ENCODE results near the gene RBM10. TPM values are rescaled to one million over a fixed set of nuclear protein-coding genes. Genes with fewer than 3 reads are reported as not detected.

The RBM10 gene
- total RNA-seq, 1 donor from 2014 or later: 35.9 TPM

DNA sequence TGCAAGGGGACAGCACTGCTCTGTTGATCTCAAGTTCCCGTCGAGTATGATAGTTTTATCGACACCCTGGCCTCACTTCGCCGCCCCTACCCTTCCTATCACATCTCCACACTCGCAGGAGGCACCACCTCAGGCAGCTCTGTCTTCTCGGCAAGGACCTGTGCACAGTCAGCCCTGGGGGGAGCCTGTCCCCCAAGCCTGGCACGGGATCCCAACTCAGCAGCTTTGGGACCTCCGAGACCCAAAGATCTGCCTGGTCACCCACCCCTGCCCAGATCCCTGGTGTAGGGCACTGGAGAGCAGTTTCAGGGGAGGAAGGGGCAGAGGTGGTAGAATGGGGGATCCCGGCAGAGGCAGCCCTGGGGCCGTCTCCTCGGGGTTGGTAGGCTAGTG, 30.6 kb downstream of the RBM10 start:
- Mint-ChIP-seq H3K4me3 (ENCODE audit: unreplicated experiment) (no peak overlapping the region), H3K4me1 (ENCODE audit: low read depth, unreplicated experiment) (no peaks in the 10 kb centered on the region), H3K36me3 (ENCODE audit: low read depth, unreplicated experiment) (peaks cover 4% of the 10 kb centered on the region), H3K9me3 (ENCODE audit: unreplicated experiment) (no peaks in the 10 kb centered on the region), H3K27ac (ENCODE audit: unreplicated experiment) (no peak overlapping the region), H3K27me3 (ENCODE audit: low read depth, unreplicated experiment) (no peaks in the 10 kb centered on the region)
- no peak overlapping the region for H2AFZ ChIP-seq (ENCODE audit: low read depth, low read length)
- H3K36me3 ChIP-seq (ENCODE audit: insufficient read depth, low read length): peaks cover 4% of the 10 kb centered on the region
- H4K20me1 ChIP-seq (ENCODE audit: insufficient read depth, low read length): peaks cover 8% of the 10 kb centered on the region
- H3K4me2 ChIP-seq (ENCODE audit: low read length): no peak overlapping the region
- TF ChIP-seq, protein P1, sequence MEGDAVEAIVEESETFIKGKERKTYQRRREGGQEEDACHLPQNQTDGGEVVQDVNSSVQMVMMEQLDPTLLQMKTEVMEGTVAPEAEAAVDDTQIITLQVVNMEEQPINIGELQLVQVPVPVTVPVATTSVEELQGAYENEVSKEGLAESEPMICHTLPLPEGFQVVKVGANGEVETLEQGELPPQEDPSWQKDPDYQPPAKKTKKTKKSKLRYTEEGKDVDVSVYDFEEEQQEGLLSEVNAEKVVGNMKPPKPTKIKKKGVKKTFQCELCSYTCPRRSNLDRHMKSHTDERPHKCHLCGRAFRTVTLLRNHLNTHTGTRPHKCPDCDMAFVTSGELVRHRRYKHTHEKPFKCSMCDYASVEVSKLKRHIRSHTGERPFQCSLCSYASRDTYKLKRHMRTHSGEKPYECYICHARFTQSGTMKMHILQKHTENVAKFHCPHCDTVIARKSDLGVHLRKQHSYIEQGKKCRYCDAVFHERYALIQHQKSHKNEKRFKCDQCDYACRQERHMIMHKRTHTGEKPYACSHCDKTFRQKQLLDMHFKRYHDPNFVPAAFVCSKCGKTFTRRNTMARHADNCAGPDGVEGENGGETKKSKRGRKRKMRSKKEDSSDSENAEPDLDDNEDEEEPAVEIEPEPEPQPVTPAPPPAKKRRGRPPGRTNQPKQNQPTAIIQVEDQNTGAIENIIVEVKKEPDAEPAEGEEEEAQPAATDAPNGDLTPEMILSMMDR (IDR thresholded peaks at IDR 0.05; ENCODE audit: insufficient read depth, low read depth, low read length): no peak
- no peak for TF ChIP-seq EZH2 (IDR thresholded peaks at IDR 0.05; ENCODE audit: insufficient read depth, low read length)
- no peaks in the 10 kb centered on the region for H3K9me3 ChIP-seq (ENCODE audit: insufficient read depth, low read depth, low read length)
- H3K79me2 ChIP-seq (ENCODE audit: insufficient read depth, low read length): no peaks in the 10 kb centered on the region
- H3K27me3 ChIP-seq (ENCODE audit: insufficient read depth, low read length): no peaks in the 10 kb centered on the region
- no peak overlapping the region for H3K9ac ChIP-seq (ENCODE audit: low read length)
- H3K4me3 ChIP-seq (ENCODE audit: insufficient read depth, low read depth, low read length): no peak overlapping the region
- FAIRE-seq: no peak
- H3K4me1 ChIP-seq (ENCODE audit: insufficient read depth, low read length): no peaks in the 10 kb centered on the region
- no peak overlapping the region for H3K27ac ChIP-seq (ENCODE audit: low read depth, low read length)
- no peak for DNase-seq (ENCODE audit: low read depth)

- Histone ChIP-seq H3K36me3 (ENCODE audit: insufficient read depth, low read length) (peaks cover 6% of the 10 kb centered on the region), H2AFZ (ENCODE audit: low read depth, low read length) (no peak overlapping the region), H3K4me1 (ENCODE audit: insufficient read depth, low read length) (no peaks in the 10 kb centered on the region), H4K20me1 (ENCODE audit: insufficient read depth, low read length) (peaks cover 8% of the 10 kb centered on the region), H3K4me3 (ENCODE audit: insufficient read depth, low read depth, low read length) (no peak overlapping the region), H3K27me3 (ENCODE audit: insufficient read depth, low read length) (no peaks in the 10 kb centered on the region), H3K9me3 (ENCODE audit: insufficient read depth, low read depth, low read length) (no peaks in the 10 kb centered on the region), H3K79me2 (ENCODE audit: insufficient read depth, low read length) (no peaks in the 10 kb centered on the region), H3K9ac (ENCODE audit: low read length) (no peak overlapping the region), H3K27ac (ENCODE audit: low read depth, low read length) (no peak overlapping the region), H3K4me2 (ENCODE audit: low read length) (no peak overlapping the region)
- Mint-ChIP-seq H3K36me3 (ENCODE audit: low read depth, unreplicated experiment) (peaks cover 4% of the 10 kb centered on the region), H3K4me1 (ENCODE audit: low read depth, unreplicated experiment) (no peaks in the 10 kb centered on the region), H3K27me3 (ENCODE audit: low read depth, unreplicated experiment) (no peaks in the 10 kb centered on the region), H3K27ac (ENCODE audit: unreplicated experiment) (no peak overlapping the region), H3K9me3 (ENCODE audit: unreplicated experiment) (no peaks in the 10 kb centered on the region), H3K4me3 (ENCODE audit: unreplicated experiment) (no peak overlapping the region)
- no peak for DNase-seq (ENCODE audit: low read depth)
- no peak for FAIRE-seq
- TF ChIP-seq, protein P1 (IDR thresholded peaks at IDR 0.05; ENCODE audit: insufficient read depth, low read depth, low read length): no peak
- no peak for TF ChIP-seq EZH2 (IDR thresholded peaks at IDR 0.05; ENCODE audit: insufficient read depth, low read length)
Observed at GRCh38 chrX:47176101-47176740, 31.2 kb downstream of the RBM10 start.

DNA sequence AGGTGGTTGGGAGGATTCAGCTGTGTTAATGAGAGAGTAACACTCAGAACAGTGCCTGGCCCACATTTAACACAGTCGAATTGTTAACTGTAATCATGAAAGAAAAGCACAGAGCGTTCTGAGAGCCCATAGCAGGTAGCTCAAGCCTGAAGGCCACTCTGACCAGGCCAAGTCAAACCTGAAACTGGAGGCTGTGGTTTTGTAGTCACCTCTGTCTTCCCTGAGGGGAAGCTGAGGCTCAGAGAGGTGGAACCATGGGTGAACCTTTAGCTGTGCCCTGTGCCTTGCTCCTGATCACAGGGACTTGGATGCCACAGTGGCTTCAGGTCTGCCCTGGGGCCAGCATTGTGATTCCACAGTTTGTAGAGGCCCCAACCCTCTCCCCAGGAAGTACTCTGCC, 32.1 kb downstream of the RBM10 start:
- Histone ChIP-seq H2AFZ (ENCODE audit: low read depth, low read length) (no peak overlapping the region), H3K36me3 (ENCODE audit: insufficient read depth, low read length) (peaks cover 6% of the 10 kb centered on the region), H3K4me2 (ENCODE audit: low read length) (no peak overlapping the region), H3K79me2 (ENCODE audit: insufficient read depth, low read length) (no peaks in the 10 kb centered on the region), H3K4me3 (ENCODE audit: insufficient read depth, low read depth, low read length) (no peak overlapping the region), H3K9ac (ENCODE audit: low read length) (no peak overlapping the region), H4K20me1 (ENCODE audit: insufficient read depth, low read length) (peaks cover 6% of the 10 kb centered on the region), H3K27me3 (ENCODE audit: insufficient read depth, low read length) (no peaks in the 10 kb centered on the region), H3K9me3 (ENCODE audit: insufficient read depth, low read depth, low read length) (no peaks in the 10 kb centered on the region), H3K4me1 (ENCODE audit: insufficient read depth, low read length) (no peaks in the 10 kb centered on the region), H3K27ac (ENCODE audit: low read depth, low read length) (no peak overlapping the region)
- Mint-ChIP-seq H3K4me1 (ENCODE audit: low read depth, unreplicated experiment) (no peaks in the 10 kb centered on the region), H3K9me3 (ENCODE audit: unreplicated experiment) (no peaks in the 10 kb centered on the region), H3K36me3 (ENCODE audit: low read depth, unreplicated experiment) (peaks cover 4% of the 10 kb centered on the region), H3K27ac (ENCODE audit: unreplicated experiment) (no peak overlapping the region), H3K4me3 (ENCODE audit: unreplicated experiment) (no peak overlapping the region), H3K27me3 (ENCODE audit: low read depth, unreplicated experiment) (no peaks in the 10 kb centered on the region)
- DNase-seq (ENCODE audit: low read depth): no peak
- FAIRE-seq: no peak
- no peak for TF ChIP-seq EZH2 (IDR thresholded peaks at IDR 0.05; ENCODE audit: insufficient read depth, low read length)
- TF ChIP-seq, protein P1 (IDR thresholded peaks at IDR 0.05; ENCODE audit: insufficient read depth, low read depth, low read length): no peak

All from astrocyte (in vitro differentiated cells and primary cell).